Left hindlimb (tissue), 1 donor: Measurements from ENCODE around the gene NUP210.
"Not testable (repeated sequence)": the region's sequence is repeated elsewhere in the genome, so short reads cannot be mapped to it uniquely, and the experiment has no call there.

Source experiments
- DNase-seq: peaks from one replicate; pipeline ENCODE4 v3.0.0-alpha.2; 2018

The NUP210 gene

DNA sequence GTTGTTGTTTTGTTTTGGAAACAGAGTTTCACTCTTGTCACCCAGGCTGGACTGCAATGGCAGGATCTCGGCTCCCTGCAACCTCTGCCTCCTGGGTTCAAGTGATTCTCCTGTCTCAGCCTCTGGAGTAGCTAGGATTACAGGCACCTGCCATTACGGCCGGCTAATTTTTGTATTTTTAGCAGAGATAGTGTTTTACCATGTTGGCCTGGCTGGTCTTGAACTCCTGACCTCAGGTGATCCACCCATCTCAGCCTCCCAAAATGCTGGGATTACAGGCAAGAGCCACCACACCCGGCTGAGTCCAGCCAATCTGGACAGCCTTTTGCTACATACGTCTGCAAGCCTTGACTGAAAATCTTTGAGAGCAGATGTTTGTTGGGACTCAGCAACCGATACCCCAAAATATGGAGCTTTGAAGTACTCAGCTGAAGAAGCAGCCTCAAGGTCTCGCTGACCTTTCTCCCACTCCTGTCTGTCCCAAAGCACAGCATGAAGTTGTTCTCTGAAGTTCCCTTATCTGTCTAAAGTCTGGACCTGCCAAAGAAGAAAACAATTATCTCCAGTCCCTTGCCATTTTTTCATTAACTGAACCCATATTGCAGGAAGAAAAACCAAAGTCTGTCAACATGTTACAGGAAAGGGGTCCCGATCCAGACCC, 9.6 kb upstream of the NUP210 start:
- DNase-seq, result no peak

DNA sequence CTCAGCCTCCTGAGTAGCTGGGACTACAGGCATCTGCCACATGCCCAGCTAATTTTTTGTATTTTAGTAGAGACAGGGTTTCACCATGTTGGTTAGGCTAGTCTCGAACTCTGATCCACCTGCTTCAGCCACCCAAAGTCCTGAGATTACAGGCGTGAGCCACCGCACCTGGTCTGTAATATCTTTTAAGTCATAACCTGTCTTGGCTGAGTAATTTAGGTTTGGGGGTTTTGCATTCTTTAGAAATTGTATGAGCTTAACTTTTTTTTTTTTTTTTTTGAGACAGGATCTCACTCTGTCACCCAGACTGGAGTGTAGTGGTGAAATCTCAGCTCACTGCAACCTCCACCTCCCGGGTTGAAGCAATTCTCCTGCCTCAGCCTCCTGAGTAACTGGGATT, 8.6 kb upstream of the NUP210 start:
- not testable (repeated sequence) for DNase-seq

DNA sequence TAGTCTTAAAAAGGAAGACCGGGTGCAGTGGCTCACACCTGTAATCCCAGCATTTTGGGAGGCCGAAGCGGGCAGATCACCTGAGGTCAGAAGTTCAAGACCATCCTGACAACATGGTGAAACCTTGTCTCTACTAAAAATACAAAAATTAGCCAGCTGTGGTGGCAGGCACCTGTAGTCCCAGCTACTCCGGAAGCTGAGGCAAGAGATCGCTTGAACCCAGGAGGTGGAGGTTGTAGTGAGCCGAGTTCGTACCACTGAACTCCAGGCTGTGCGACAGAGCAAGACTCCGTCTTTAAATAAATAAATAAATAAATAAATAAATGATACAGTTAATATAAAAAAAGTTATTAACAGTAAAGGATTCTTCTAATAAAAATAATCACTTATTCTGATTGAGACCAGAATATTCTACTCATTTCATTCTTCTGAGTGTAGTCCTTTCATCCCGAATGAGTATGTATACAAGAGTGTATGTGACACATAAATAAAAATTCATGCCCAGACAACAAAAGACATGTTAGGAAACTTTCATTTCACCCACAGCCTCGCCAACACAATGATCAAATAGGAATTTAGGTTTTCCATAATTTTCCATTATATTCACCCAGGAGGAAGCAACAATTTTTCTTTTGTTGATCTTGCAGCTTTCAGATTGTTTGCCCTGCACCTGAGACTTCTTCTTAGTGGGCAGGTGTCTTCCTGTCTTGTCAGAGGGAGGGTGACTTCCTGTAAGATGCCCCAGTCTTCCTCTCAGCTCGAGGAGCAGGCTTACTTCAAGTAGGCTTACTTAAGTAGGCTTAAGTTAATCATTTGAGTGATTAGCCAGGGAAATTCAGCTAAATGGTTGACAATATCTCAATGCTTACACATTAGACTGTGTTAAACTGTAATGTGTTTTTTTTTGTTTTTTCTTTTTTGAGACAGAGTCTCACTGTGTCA, 7.8 kb upstream of the NUP210 start:
- no peak for DNase-seq

DNA sequence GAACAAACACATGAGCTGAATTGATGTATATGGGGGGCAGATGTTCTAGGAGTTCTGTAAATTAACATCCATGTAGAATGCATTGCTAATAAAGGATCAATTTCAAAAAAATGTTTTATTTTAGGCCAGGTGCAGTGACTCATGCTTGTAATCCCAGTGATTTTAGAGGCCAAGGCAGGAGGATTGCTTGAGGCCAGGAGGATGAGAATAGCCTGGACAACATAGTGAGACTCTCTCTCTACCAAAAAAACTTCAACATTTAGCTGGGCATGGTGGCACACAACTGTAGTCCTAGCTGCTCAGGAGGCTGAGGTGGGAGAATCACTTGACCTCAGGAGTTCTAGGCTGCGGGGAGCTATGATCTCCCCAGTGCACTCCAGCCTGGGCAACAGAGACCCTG, 6.5 kb upstream of the NUP210 start:
- no peak for DNase-seq

DNA sequence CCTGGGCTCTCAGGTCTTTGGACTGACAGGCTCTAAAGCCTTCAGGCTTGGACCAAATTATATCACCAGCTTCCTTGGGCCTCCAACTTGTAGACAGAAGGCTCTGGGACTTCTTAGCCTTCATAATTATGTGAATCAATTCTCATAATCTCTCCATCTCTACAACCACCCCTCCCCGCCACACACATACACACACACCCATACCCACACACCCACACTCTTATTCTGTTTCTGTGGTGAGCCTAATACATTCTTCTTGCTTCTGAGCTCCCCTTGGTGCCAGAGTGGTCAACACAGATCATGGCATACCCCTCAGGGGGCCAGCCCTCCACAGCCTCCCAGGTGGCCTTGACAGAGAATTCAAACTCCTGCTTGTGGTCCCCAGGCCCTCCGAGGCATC, 5.6 kb upstream of the NUP210 start:
- DNase-seq, result no peak

DNA sequence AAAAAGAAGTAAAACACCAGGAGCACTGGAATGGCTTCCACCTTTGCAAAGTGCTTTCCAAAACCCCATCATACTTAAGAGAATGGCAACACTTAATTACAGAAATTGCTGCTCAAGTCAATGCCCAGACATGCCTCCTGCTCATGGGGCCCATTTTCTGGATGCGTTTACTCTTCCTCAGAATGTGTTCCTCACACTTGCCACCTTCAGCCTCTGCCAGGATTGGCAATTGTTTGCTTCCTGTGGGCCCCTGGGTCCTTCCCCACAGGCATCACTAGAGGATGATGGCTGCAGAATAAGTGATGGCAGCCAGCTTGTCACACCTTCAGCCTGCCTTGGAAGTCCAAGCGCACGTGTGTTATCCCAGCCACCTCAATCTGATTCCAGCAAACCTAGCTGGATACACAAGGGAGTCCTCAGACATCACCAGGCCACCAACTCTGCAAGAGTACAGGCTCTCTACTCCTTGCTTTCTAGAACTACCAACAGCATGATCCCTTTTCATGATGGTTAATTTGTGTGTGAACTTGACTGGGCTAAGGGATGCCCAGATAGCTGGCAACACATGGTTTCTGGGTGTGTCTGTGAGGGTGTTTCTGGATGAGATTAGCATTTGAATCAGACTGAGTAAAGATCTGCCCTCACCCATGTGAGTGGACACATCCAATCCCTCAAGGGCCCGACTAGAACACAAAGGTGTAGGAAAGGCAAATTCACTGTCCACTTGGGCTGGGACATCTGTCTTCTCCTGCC, 4.9 kb upstream of the NUP210 start:
- no peak for DNase-seq

DNA sequence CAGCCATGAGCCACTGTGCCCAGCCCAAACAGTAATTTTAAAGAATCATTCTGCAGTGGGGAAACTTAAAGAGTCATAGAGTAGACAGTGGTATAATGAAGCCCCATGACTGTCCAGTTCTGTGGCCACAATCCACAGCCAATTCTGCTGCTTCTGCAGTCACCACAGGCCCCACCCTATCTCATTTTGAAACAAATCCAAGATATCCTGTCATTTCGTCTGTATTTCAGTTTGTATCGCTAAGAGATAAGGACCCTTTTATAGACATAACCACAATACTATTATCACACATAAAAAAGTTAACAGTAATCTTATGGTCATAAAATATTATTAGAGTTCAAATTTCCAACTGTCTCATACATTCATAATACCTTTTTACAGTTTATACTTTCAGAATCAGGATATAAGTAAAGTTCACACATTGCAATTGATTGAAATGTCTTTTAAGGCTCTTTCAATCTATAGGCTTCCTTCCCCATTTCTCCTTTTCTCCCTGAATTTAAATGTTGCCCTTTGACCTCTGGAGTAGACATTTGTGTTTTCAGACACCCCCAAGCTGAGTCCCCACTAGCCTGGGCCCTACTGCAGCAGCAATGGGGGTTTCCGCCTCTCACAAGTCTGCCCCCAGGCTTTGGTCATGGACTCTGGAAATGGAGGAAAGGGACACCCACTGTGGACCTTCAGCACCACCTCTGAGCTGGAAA, 4.2 kb upstream of the NUP210 start:
- DNase-seq, result no peak

DNA sequence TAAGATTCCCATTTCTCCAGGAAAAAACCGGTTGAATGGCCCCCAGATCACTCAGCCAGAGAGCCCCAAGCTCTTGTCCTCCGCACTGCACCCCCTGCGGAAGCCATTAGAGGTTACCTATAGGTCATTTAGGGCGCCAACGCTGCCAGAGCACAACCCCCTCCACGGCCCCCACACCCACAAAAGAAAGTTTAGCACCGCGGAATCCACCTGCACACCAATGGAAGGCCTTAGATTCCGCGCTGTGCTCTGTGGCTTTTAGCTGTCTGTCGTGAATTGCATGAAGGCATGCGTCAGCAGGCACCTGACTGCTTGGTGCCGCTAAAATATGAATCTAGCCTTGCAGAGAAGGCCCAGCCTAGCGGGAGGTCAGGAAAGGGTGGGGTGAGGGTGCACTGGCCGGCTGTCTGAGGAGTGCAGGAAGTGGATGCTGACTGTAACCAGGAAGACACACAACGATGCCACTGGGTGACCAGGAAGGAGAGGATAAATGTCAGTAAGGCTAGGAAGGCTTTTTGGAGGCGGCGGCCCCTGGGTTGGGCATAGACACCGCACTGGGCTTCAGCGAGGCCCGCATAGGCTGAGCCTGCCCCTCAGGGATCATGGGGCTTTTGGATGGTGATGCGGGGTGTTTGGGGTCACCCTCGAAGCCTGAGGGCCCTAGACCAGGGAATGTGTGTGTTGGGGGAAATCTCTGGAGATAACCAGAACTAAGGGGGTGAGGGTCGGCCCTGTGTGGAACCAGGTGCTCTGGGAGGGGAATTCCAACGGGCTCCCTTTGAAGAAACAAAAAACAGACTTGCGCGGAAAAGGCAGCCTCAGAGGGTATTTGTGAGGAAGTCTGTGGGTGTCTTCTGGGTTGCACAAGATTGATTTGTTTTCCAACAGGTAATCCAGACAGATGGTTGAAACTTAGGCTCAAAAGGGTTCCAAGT, 976 bp upstream of the NUP210 start:
- DNase-seq, result no peak

DNA sequence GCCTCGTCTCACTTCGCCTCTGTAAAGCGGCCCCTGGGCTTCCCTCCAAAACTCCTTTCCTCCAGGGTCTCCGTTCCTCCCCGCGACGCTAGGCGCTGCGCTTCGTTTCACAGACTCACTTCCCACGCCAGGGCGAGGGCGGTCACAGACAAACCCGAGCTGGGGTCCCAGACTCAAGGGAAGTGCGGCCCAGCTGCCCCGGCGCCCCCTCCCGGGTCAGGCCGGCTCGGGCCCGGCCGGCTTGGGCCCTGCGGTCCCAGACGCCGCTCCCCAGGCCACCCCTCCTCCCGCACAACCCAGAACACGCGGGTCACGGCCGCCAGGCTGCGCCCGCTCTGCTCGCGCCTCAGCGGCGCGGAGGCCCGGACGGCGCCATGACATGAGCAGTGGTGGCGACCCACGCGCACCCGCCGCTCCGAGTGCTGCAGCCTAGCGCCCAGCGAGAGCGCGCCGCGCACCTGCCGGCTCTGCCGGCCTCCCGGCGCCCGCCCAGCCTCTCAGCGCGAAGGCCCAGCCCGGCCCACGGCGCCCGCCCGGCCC, 547 bp downstream of the NUP210 start:
- no peak for DNase-seq

DNA sequence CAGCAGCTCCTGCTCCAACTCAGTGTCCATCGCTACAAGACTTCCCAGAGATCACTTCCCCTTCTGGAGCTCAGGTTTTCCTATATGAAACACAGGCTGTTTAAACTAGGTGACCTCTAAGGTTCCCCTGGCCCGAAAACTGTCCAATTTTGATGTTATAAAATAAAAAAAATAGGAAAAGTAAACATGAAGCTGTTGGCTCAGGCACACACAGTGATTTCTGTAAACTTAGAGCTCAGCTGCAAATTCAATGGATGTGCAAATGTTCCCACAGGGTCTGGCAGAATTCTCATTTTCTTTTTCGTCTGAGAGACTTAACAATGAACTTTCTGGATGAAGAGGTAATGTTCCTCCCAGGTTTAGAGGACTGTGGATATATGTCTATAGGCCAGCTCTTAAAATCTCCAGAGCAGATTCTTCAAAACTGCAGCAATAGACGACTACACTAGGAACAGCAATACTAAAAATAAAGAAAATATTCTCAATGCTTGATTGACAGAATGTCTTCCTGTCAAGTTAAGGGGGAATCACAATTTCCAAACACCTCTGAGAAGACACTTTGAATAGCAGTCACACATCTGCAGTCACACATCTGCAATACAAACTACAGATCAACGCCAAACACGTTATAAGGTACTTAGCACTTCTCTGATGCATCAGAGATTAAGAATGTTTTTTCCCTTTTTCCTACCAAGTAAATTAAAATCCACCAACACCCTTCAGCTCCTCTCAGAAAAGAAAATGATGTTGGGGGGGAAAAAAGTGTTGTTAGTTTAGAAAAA, 2.8 kb downstream of the NUP210 start:
- DNase-seq, result no peak

DNA sequence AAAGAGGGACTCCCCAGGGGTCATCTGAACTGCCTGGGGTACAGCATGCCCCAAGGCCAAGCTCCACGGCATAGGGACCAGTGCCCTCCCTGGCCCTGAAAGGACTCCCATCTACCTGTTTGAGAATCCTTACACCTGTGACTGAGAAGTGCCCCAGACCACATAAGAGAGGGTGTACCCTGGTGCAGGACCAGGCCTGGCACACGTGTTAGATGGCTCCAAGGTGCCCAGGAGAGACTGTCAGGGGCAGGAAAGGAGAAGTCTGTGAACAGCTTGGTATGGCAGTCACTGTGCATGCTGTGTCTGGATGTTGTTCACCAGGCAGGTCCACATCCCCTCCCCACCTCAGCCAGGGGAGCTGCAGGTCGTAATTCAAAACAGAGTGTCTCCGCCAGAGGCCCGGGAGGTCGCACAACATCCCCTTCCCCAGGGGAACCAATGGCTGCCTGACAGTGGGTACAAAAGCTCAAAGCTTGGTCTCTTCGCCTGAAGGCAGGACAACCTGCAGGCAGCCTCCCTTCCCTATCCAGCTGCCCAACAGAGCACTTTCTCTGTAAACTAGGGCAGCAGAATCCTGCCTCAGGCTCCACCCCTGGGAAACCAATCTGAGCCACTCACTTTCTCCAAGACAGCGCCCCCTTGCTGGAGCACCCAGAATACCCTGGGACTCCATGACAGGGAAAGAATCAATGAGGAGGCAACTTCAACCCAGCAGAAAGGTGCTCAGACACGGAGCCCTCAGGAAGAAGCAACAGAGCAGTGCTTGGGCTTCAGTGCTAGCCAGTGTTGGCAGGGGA, 3.9 kb downstream of the NUP210 start:
- no peak for DNase-seq

DNA sequence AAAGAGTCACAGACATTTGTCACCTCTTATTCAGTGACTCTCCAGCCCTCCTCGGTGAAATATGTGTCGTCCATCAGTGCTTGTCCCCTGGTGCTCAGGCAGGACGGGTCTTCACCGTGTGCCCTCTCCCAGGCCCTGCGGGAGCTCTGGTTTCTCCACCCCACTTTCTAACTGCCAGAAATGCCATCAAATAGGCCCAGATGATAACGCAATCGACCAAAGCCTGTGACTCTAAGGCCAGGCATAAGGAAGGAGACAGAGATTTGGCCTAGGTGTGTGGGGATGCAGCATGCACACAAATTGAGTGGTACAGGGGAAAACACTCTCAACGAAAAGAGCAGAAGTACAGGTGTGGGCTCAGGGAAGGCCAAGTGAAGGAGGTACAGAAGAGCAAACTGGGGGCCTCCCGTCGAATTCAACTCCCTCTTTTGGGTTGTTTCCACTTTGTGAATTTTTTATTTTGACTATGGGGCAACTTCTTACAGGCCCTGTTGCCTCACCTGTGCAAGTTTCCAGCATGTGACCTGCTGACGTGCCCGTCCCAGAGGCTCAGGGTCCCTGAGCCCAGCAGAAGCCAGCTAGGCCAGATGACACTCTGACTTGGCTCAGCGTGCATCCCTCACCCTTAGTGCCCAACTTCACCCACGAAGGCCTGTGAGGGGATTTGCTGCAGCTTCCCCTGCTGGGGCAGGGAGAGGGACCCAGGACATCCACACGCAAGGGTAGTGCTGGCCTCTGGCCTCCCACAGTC, 4.7 kb downstream of the NUP210 start:
- no peak for DNase-seq

DNA sequence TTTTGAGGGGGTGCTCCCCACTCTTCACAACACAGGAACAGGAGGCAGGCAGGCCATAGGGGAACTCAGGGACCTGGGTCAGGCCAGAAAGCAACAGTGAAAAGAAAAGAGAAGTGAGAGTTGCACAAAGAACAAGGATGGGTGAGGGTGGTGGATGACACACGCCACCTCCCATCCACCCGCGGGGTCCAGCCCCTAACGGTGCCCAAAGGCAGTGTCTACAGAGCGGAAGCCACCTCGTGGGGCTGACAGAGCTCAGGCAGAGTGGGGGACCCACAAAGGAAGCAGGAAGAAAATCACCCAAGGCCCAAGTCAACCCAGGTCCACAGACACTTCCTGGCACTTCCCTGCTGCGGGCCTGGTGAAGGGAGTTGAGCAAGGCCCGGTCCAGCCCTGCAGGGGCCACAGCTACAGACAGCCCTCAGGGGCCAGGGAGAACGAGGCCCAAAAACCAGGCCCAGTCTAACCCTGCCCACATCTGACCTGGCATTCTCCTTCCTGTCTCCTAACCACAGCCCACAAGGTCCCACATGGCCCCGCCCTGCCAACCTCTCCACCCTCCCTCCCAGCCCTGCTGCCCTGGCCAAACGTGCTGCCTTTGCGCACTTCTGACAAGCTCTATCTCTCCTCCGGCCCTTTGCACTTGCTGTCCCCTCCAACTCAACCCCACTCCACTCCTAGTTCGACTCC, 5.9 kb downstream of the NUP210 start:
- no peak for DNase-seq

DNA sequence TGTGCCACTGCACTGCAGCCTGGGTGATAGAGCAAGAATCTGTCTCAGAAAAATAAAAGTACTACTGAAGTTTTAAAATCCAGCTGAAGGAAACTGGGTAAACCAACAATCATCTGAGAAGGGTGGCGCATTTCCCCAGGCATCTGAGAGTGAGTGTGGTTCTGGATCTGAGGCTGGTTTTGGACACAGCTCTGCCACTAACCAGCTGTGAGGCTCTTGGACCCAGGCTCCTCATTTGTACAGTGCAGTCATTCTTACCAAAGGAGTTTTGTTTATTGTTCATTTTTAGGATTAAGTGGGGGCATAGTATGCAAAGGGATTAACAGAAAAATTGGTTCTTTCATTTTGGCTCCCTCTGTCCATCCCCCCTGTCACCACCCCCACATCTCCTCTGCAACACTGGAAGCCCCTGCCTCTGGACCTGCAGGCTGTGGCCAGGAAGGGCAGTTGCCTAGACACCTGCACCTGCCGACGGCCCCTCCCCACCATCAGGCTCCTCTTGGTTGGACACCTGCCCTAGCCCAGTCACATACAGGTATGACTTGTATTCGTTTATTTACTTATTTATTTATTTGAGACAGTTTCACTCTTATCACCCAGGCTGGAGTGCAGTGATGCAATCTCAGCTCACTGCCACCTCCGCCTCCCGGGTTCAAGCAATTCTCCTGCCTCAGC, 8.8 kb downstream of the NUP210 start:
- no peak for DNase-seq

DNA sequence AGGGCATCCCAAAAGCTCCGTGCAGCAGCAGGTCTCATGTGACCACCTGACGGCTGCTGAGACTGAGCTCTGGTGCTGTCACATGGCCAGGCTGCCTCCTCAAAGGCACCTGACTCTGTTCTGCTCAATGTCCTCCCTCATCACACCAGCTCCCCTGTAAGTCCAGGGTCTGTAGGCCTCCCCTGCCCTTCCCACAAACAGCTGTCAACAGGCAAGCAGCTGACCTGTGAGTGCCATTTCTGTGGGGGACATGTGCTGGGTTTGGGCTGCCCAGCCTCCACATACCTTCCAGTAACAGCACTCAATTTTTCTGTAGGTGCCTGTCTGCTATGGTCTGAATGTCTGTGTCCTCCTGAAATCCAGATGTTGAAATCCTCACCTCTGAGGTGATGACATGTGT, 11.2 kb downstream of the NUP210 start:
- no peak for DNase-seq

DNA sequence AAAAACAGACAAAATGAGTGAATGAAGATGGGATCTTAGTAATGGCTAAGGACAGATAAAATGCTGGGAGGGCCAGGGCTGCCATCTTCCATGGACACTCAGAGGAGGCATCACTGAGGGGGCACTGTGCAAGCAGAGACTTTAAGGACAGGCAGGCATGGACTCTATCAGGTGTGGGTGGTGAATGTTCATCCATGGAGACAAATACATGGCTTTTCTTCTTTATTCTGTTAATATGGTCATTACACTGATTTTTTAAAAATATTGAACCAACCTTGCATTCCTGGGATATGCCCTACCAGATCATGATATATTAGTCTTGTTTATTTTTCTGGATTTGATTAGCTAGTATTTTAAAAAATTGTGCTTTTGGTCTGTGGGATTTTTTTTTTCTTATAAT, 12.2 kb downstream of the NUP210 start:
- no peak for DNase-seq

DNA sequence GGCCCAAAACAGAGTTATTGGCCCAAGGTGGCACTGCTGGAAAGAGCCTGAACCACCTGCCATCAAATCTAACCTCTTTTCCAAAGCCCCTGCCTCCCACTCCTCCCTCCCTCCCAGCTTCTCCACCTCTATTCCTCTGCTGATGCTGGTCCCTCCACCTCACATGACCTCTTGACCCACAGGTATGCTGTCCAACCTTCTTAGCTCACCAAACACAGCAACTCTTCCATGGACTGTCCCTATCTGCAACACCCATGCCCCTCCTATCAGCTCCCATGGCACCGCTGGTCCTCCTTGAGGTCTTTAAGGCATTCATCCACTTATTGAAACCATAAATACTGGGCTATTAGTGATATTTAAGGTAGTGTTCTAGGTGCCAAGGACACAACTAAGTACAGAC, 12.6 kb downstream of the NUP210 start:
- DNase-seq, result no peak

DNA sequence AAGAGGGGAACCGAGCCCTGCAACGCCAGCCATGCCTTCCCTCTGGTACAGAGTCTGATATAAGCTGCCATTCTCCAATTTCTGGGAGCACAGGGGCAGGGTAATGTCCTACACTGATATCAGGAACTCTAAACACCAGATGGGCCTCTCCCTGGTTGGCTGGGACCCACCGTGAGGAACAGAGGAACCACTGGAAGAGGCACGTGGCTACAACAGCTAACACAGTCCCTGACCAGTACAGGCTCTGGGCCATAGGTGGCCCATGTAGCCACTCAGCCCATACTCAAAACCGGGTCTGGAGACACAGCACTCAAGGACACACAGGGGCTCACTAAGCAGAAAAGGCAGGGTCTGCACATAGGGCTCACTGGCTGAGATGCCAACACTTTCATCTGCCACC, 13.9 kb downstream of the NUP210 start:
- no peak for DNase-seq
